K562 (cell line): Measurements from ENCODE around the gene ECI1. TPM values are rescaled to one million over a fixed set of nuclear protein-coding genes. Genes with fewer than 3 reads are reported as not detected.

Experiments used
- ATAC-seq: fragments of 200-7000 bp; cut with Tn5 transposase; 3 replicates; pipeline ENCODE4 v1.9.1; 2020; ENCODE audit warnings: moderate library complexity
- BruUV-seq: library from RNA; stranded (reverse); fragments of 400-500 nt; replicated peaks from 2 replicates; lab custom pipeline; 2021; lab: Mats Ljungman, UMichigan
- CTCF ChIA-PET: fragments of 300-600 bp; formaldehyde crosslinking; extraction: SDS; loops from one replicate; lab custom pipeline; 2021; ENCODE audit warnings: low intra/inter-chr PET ratio; lab: Yijun Ruan, JAX
- POLR2A ChIA-PET: fragments of 300-600, 350-650 bp; sonication (Branson Sonifier 250); formaldehyde crosslinking; extraction: SDS; loops from one replicate; lab custom pipeline; 2021; ENCODE audit warnings: antibody characterized with exemption, inconsistent platforms; lab: Yijun Ruan, JAX
- DNase-seq, 4 experiments: peaks; one replicate each; pipeline versions ENCODE4 v3.0.0 to v3.0.0-alpha.2; 2011 to 2018; ENCODE audit warnings: low spot score in 3 of 4, mixed read lengths in 3 of 4; ENCODE audit errors: extremely low read depth in 1 of 4
- FAIRE-seq: peaks from 2 replicates; lab custom pipeline; 2011; peaks lifted over from hg19 to GRCh38; lab: Jason Lieb, UNC
- H2AFZ ChIP-seq: 2 replicates; pipeline ENCODE4 v1.6.0; 2011; ENCODE audit warnings: low read depth, low read length, control low read depth, inconsistent platforms
- H3K27ac ChIP-seq: fragments of 200-600 bp; 3 replicates; pipeline ENCODE4 v1.8.0; 2011; ENCODE audit warnings: low read depth, mild to moderate bottlenecking, control low read depth, inconsistent platforms, low read length, moderate library complexity, mixed read lengths; ENCODE audit errors: extremely low read depth
- H3K27me3 ChIP-seq, 2 experiments: fragments of 300-600 bp in 1 of 2; 2 replicates in 1 of 2; 3 replicates in 1 of 2; pipeline versions ENCODE4 v1.6.0 to v1.8.0; 2011; ENCODE audit warnings: inconsistent platforms in 2 of 2, low read length in 2 of 2, mild to moderate bottlenecking in 1 of 2, mixed read lengths in 1 of 2, moderate library complexity in 1 of 2; ENCODE audit not compliant: control insufficient read depth in 2 of 2, insufficient read depth in 2 of 2
- H3K36me3 ChIP-seq: fragments of 300-600 bp; 3 replicates; pipeline ENCODE4 v1.8.0; 2011; ENCODE audit warnings: mild to moderate bottlenecking, low read length, inconsistent platforms; ENCODE audit not compliant: control insufficient read depth, insufficient read depth
- H3K4me1 ChIP-seq, 2 experiments: fragments of 200-600 bp in 1 of 2; replicated peaks in 1 of 2; 2 replicates in 1 of 2; 3 replicates in 1 of 2; pipeline versions ENCODE4 v1.5.1 to v1.8.0; 2011; ENCODE audit warnings: inconsistent platforms in 2 of 2, low read length in 2 of 2, mild to moderate bottlenecking in 1 of 2, mixed read lengths in 1 of 2, moderate library complexity in 1 of 2; ENCODE audit not compliant: control insufficient read depth in 2 of 2, insufficient read depth in 2 of 2
- H3K4me2 ChIP-seq: 2 replicates; pipeline ENCODE4 v1.6.1; 2011; ENCODE audit warnings: low read length, control low read depth, inconsistent platforms, mixed read lengths; ENCODE audit not compliant: insufficient read depth
- H3K4me3 ChIP-seq: fragments of 200-600 bp; sonication (generic), shearing (Covaris generic); 2 replicates; pipeline ENCODE4 v1.5.1; 2016; ENCODE audit warnings: control low read depth, inconsistent platforms
- H3K79me2 ChIP-seq: fragments of 200-600 bp; 3 replicates; pipeline ENCODE4 v1.8.0; 2011; ENCODE audit warnings: low read length, inconsistent platforms; ENCODE audit not compliant: control insufficient read depth, insufficient read depth
- H3K9ac ChIP-seq, 2 experiments: 2 replicates each; pipeline versions ENCODE4 v1.6.0 to v1.6.1; 2011; ENCODE audit warnings: low read depth in 2 of 2, low read length in 2 of 2, control low read depth in 1 of 2, inconsistent platforms in 1 of 2, mild to moderate bottlenecking in 1 of 2, mixed read lengths in 1 of 2; ENCODE audit not compliant: insufficient read depth in 1 of 2
- H3K9me1 ChIP-seq: one replicate; pipeline ENCODE4 v1.6.0; 2011; ENCODE audit warnings: inconsistent platforms, mild to moderate bottlenecking, low read length, moderate library complexity; ENCODE audit not compliant: control insufficient read depth, insufficient read depth
- H3K9me3 ChIP-seq: replicated peaks from 2 replicates; pipeline ENCODE4 v1.5.1; 2011; ENCODE audit warnings: low read depth, low read length, inconsistent platforms; ENCODE audit not compliant: control insufficient read depth, insufficient read depth
- H4K20me1 ChIP-seq: replicated peaks from 2 replicates; pipeline ENCODE4 v1.6.1; 2011; ENCODE audit warnings: low read length, inconsistent platforms, mixed read lengths; ENCODE audit not compliant: control insufficient read depth, insufficient read depth
- CTBP1 ChIP-seq: fragments of 450-650 bp; IDR thresholded peaks from 2 replicates; pipeline ENCODE4 v1.6.1; 2016; ENCODE audit warnings: borderline replicate concordance
- FOXK1 ChIP-seq: sonication (generic); formaldehyde crosslinking; IDR thresholded peaks from 2 replicates; pipeline ENCODE4 v1.8.0; 2022; ENCODE audit warnings: missing genetic modification reagents, mild to moderate bottlenecking, borderline replicate concordance
- MECOM ChIP-seq: fragments of 250-450 bp; sonication (Bioruptor Pico); IDR thresholded peaks from 2 replicates; pipeline ENCODE4 v1.8.0; 2022; ENCODE audit warnings: inconsistent platforms
- NR2F6 ChIP-seq: fragments of 450-650 bp; formaldehyde crosslinking; IDR thresholded peaks from 2 replicates; pipeline ENCODE4 v1.4.0; 2020; ENCODE audit warnings: mild to moderate bottlenecking
- RB1 ChIP-seq: fragments of 450-650 bp; IDR thresholded peaks from 2 replicates; pipeline ENCODE4 v1.6.1; 2017; ENCODE audit warnings: low read depth, mild to moderate bottlenecking
- SP2 ChIP-seq: IDR thresholded peaks from 2 replicates; pipeline ENCODE4 v1.6.1; 2011; ENCODE audit warnings: mild to moderate bottlenecking, low read depth, low read length, moderate library complexity; ENCODE audit not compliant: poor library complexity, severe bottlenecking; ENCODE audit errors: extremely low read depth
- STAG1 ChIP-seq: sonication (generic); formaldehyde crosslinking; IDR thresholded peaks from 2 replicates; pipeline ENCODE4 v1.5.0; 2020; ENCODE audit warnings: missing genetic modification reagents, borderline replicate concordance
- ZC3H4 ChIP-seq: sonication (generic); formaldehyde crosslinking; IDR thresholded peaks from 2 replicates; pipeline ENCODE4 v1.9.0; 2021; ENCODE audit warnings: missing genetic modification reagents, borderline replicate concordance
- ZC3H8 ChIP-seq: fragments of 450-650 bp; IDR thresholded peaks from 2 replicates; pipeline ENCODE4 v1.6.1; 2017
- ZNF232 ChIP-seq: sonication (generic); formaldehyde crosslinking; IDR thresholded peaks from 2 replicates; pipeline ENCODE4 v1.8.0; 2022; ENCODE audit warnings: mild to moderate bottlenecking, missing genetic modification reagents
- ZNF76 ChIP-seq: fragments of 250-450 bp; sonication (Bioruptor Pico); IDR thresholded peaks from 2 replicates; pipeline ENCODE4 v1.4.0; 2020; ENCODE audit warnings: mild to moderate bottlenecking, moderate library complexity, borderline replicate concordance
- WGBS: fragments of 100-300 bp; shearing (Covaris generic); methylation state at CpG from one replicate; pipeline ENCODE4 v1.1.6; 2016; ENCODE audit warnings: low coverage, mixed read lengths; ENCODE audit not compliant: insufficient coverage; ENCODE audit errors: missing lambda C conversion rate; 5-methylcytosine and 5-hydroxymethylcytosine counted together
- in situ Hi-C: fragments of 300-500 bp; cut with MboI; formaldehyde crosslinking; loops from 4 replicates; pipeline ENCODE4 v1.15.0; 2018; ENCODE audit warnings: inconsistent platforms, mixed read lengths
- intact Hi-C: fragments of 100-400 bp; cut with micrococcal nuclease; formaldehyde crosslinking; loops from 2 replicates; pipeline ENCODE4 v1.14.2; 2022
- polyA plus RNA-seq, 8 experiments: library from polyadenylated mRNA; depleted of rRNA in 4 of 8; stranded (reverse) in 5 of 8; unstranded in 3 of 8; fragments of >200 nt; fragmentation: Nextera tagmentation in 2 of 8; fragmentation: Illumina TruSeq in 1 of 8; extraction: Ambion mirVana in 2 of 8; extraction: Trizol in 1 of 8; gene quantifications; 2 replicates each; pipeline versions ENCODE4 v1.2.1 to v1.2.3, GENCODE V29; 2011 to 2014; ENCODE audit warnings: inconsistent platforms in 1 of 8, missing spikeins in 1 of 8
- total RNA-seq, 7 experiments: library from RNA; depleted of rRNA in 6 of 7; stranded (reverse); fragments of >200 nt in 6 of 7; fragmentation: Illumina TruSeq in 2 of 7; extraction: Trizol in 2 of 7; gene quantifications; 2 replicates each; pipeline versions ENCODE4 v1.2.1 to v1.2.3, GENCODE V29; 2011 to 2021; ENCODE audit warnings: low replicate concordance in 1 of 7
- TF ChIP-seq, protein P1 (sequence below), 2 experiments: fragments of 450-650 bp in 1 of 2; sonication (generic) in 1 of 2; formaldehyde crosslinking in 1 of 2; IDR thresholded peaks in 1 of 2; conservative IDR thresholded peaks in 1 of 2; 2 replicates each; pipeline versions ENCODE4 v1.6.1 to v1.8.1; 2016 to 2023; ENCODE audit warnings: mild to moderate bottlenecking in 2 of 2, moderate library complexity in 2 of 2, inconsistent platforms in 1 of 2, missing genetic modification reagents in 1 of 2
- TF ChIP-seq, protein P2 (sequence below): fragments of 450-650 bp; IDR thresholded peaks from 2 replicates; pipeline ENCODE4 v1.6.1; 2017; ENCODE audit warnings: mild to moderate bottlenecking, moderate library complexity
- TF ChIP-seq, protein P3 (sequence below), 3 experiments: fragments of 200-800 bp in 1 of 3; fragments of 250-450 bp in 1 of 3; fragments of 450-650 bp in 1 of 3; sonication (Bioruptor Pico) in 1 of 3; sonication (Bioruptor generic) in 1 of 3; formaldehyde crosslinking in 1 of 3; IDR thresholded peaks; 2 replicates each; pipeline versions ENCODE4 v1.6.1 to v1.8.0; 2016 to 2022; ENCODE audit warnings: mild to moderate bottlenecking in 2 of 3, missing genetic modification characterization in 2 of 3, missing compliant biosample characterization in 1 of 3, moderate library complexity in 1 of 3

The ECI1 gene
- total and polyA plus RNA-seq, 9 of the 15 experiments (the other 6 are each of a cell fraction or from before 2014, with no cell fraction given): 4.7 to 189 (median 54.0) TPM

DNA sequence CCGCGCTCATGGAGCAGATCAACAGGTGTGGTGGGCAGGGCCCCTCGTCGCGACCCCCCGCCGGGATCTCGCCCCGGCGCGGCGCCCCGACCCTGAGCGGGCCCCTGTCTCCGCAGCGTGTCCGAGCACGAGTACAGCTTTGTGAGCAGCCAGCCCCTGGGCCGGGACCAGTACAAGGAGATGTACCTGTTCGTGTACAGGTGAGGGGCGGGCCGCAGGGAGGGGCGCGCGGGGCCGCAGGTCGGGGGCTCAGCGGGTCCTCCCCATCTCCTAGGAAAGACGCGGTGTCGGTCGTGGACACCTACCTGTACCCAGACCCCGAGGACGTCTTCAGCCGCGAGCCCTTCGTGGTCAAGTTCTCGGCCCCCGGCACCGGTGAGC is 14.3 kb downstream of the ECI1 start:
- H3K4me2 ChIP-seq: no peak overlapping the region
- FAIRE-seq (no peak), DNase-seq (no peak), ATAC-seq (no peak)
- no peaks in the 10 kb centered on the region for H4K20me1 ChIP-seq
- no peak overlapping the region for H3K9ac ChIP-seq
- no TSS peak for BruUV-seq
- H3K4me3 ChIP-seq: no peak overlapping the region
- no peak overlapping the region for H2AFZ ChIP-seq
- H3K27me3 ChIP-seq: no peaks in the 10 kb centered on the region
- H3K36me3 ChIP-seq: peaks cover 57% of the 10 kb centered on the region; the same call in 2 of the 3 replicates
- intact Hi-C loops (no loop called here), in situ Hi-C loops (no loop called here)
- ChIA-PET POLR2A (interaction anchor here (6.6 kb wide), 1 partner anchor 14 kb away, joined by 39 read pairs; the partner anchor contains the start of gene ECI1), CTCF (no interaction called here)
- no peaks in the 10 kb centered on the region for H3K9me1 ChIP-seq
- no peaks in the 10 kb centered on the region for H3K9me3 ChIP-seq
- peaks cover 0 to 53% of the 10 kb centered on the region in 2 experiments; a peak in 2 of 5 replicates for H3K4me1 ChIP-seq
- WGBS: no CpG with 5 or more reads among the region's 40 CpGs
- H3K27ac ChIP-seq: no peak overlapping the region
- no peaks in the 10 kb centered on the region for H3K79me2 ChIP-seq
- TF ChIP-seq, protein P1, sequence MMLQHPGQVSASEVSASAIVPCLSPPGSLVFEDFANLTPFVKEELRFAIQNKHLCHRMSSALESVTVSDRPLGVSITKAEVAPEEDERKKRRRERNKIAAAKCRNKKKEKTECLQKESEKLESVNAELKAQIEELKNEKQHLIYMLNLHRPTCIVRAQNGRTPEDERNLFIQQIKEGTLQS (IDR thresholded peaks at IDR 0.05): no peak
- TF ChIP-seq, protein P1 (CRISPR knock-in tag; conservative IDR thresholded peaks at IDR 0.05): no peak
- no peak for TF ChIP-seq ZNF76 (CRISPR knock-in tag)
- no peak for TF ChIP-seq RB1
- TF ChIP-seq, protein P2, sequence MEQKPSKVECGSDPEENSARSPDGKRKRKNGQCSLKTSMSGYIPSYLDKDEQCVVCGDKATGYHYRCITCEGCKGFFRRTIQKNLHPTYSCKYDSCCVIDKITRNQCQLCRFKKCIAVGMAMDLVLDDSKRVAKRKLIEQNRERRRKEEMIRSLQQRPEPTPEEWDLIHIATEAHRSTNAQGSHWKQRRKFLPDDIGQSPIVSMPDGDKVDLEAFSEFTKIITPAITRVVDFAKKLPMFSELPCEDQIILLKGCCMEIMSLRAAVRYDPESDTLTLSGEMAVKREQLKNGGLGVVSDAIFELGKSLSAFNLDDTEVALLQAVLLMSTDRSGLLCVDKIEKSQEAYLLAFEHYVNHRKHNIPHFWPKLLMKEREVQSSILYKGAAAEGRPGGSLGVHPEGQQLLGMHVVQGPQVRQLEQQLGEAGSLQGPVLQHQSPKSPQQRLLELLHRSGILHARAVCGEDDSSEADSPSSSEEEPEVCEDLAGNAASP: no peak
- TF ChIP-seq ZNF232 (CRISPR knock-in tag): no peak
- TF ChIP-seq MECOM (CRISPR knock-in tag): no peak
- no peak for TF ChIP-seq STAG1 (CRISPR knock-in tag)
- TF ChIP-seq SP2: no peak
- TF ChIP-seq, protein P3, sequence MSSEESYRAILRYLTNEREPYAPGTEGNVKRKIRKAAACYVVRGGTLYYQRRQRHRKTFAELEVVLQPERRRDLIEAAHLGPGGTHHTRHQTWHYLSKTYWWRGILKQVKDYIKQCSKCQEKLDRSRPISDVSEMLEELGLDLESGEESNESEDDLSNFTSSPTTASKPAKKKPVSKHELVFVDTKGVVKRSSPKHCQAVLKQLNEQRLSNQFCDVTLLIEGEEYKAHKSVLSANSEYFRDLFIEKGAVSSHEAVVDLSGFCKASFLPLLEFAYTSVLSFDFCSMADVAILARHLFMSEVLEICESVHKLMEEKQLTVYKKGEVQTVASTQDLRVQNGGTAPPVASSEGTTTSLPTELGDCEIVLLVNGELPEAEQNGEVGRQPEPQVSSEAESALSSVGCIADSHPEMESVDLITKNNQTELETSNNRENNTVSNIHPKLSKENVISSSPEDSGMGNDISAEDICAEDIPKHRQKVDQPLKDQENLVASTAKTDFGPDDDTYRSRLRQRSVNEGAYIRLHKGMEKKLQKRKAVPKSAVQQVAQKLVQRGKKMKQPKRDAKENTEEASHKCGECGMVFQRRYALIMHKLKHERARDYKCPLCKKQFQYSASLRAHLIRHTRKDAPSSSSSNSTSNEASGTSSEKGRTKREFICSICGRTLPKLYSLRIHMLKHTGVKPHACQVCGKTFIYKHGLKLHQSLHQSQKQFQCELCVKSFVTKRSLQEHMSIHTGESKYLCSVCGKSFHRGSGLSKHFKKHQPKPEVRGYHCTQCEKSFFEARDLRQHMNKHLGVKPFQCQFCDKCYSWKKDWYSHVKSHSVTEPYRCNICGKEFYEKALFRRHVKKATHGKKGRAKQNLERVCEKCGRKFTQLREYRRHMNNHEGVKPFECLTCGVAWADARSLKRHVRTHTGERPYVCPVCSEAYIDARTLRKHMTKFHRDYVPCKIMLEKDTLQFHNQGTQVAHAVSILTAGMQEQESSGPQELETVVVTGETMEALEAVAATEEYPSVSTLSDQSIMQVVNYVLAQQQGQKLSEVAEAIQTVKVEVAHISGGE (CRISPR knock-in tag; IDR thresholded peaks at IDR 0.05): no peak
- TF ChIP-seq ZC3H8: no peak
- TF ChIP-seq ZC3H4: no peak
- no peak for TF ChIP-seq CTBP1
- no peak for TF ChIP-seq FOXK1 (CRISPR knock-in tag)
- no peak for TF ChIP-seq NR2F6 (CRISPR knock-in tag)
